ENCODE results near the gene SLC12A9.
A peak's percentile ranks its signal among the peaks of the same experiment; 100 is the strongest.

SLC12A9 gene

DNA sequence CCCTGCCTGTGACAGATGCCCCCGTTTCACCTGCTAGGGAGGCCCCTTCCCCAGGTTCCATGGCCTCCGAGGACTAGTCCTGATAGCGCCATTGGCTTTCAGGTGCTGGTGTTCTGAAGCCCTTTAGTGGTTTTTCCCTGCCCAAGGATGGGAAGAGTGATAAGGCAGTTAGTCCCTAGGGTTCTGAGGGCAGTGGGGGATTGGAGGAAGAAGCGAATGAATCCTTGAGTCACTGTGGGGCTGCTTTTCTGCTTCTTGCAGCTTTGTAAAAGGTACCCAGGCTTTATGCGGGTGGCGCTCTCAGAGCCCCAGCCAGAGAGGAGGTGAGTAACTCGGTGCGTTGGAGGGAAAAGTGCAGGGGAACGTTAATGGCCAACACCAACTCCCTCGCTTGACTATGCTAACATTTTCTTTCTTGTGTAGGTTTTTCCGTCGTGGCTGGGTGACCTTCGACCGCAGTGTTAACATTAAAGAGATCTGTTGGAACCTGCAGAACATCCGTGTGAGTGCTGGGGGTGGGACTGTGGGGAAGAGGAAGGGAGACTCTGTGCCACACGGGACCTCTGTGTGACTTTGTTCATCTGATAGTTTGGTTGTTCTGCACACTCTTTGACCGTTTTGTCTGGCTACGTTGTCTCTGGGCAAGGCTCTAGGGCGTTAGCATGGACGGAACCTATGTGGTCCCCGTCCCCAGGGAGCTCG, 33.1 kb downstream of the SLC12A9 start:
- DNase-seq = no peak

DNA sequence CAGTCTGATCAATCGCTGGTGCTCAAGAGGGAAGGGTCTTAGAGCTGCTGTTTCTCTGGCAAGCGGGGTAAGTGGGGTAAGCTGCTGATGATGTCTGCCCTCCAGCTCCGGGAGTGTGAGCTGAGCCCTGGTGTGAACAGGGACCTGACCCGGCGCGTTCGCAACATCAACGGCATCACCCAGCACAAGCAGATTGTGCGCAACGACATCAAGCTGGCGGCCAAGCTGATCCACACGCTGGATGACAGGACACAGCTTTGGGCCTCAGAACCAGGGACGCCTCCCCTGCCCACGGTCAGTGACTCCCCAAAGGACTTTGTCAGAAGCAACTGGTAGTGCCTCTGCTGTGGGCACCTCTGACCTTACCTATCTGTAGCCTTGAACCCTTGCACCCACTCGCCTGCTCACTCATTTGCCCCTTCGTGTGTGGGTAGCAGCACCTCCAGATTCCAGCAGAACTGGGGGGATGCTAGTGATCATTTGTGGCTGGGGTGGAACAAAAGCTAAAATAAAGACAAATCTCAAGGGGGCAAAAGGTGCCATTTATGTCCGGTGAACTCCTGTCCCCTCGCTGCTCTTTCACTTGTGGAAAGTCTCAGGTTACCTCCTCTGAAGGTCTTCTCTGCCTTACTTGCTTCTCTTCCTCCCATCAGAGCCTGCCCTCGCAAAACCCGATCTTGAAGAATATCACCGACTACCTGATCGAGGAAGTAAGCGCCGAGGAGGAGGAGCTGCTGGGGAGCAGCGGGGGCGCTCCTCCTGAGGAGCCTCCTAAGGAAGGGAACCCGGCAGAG, 33.8 kb downstream of the SLC12A9 start:
- DNase-seq = no peak

DNA sequence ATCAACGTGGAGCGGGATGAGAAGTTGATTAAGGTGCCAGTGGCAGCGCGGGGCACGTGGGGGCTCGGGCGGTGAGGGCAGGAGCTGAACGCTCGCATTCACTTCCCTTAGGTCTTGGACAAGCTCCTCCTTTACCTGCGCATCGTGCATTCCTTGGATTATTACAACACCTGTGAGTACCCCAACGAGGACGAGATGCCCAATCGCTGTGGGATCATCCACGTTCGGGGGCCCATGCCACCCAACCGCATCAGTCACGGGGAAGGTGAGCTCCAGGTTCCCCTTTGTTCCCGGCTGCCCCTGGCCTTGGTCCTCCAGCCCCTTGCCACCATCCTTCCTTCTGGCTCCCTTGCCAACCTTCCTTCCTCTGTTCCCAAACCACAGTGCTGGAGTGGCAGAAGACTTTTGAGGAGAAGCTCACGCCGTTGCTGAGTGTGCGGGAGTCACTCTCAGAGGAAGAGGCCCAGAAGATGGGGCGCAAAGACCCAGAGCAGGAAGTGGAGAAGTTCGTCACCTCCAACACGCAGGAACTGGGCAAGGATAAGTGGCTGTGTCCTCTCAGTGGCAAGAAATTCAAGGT, 34.5 kb downstream of the SLC12A9 start:
- peak; percentile 8 for DNase-seq

DNA sequence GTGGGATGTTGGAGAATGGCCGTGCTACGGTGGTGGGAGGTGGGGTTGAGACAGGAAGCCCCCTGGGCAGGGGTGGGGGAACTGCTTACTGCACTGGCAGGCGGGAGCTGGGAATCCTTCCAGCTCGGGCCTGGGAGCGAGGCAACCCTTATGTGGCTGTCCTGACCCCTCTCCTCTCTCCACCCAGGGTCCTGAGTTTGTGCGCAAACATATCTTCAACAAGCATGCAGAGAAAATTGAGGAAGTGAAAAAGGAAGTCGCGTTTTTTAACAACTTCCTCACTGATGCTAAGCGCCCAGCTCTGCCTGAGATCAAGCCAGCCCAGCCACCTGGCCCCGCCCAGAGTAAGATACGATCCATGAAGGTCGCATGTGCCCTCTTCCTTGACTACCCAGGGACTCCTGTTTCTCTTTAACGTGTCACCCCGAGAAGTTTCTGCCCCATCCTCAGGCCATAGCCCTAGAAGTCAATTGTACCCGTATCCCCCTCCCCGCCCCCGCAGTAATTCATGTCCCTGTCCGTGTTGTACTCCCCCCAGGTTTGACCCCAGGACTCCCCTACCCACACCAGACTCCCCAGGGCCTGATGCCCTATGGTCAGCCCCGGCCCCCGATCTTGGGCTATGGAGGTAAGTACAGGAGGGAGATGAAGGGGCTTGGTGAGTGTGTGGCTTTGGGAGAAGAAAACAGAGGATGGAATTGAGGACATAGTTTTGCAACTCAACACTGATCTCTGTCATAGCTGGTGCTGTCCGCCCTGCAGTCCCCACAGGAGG, 35.2 kb downstream of the SLC12A9 start:
- DNase-seq = peak; percentile 36

DNA sequence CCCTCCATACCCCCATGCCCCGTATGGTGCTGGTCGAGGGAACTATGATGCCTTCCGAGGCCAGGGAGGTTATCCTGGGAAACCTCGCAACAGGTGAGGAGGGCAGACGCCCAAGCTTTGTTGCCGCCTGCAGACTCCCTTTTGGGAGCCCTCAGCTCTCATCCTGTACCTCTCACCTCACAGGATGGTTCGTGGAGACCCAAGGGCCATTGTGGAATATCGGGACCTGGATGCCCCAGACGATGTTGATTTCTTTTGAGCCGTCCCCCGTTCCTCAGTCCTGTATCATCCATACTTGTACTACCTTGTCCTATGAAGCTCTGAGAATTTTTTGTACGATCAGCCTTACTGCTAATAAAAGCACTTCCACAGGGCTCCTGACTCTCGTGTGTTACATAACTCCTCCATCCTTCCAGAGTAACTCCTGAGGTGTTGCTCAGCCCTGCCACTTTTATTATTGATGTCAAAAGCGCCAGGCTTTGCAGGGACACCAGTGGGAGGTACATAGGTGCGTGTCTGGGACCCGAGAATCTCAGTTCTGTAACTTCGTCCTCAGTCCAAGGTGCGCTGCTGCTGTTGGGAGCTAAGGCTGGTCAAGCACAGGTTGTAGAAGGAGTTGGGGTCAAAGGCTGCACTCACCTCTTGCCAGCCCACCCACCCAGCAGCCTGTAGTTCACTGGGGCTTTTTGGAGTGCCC, 35.9 kb downstream of the SLC12A9 start:
- no peak for DNase-seq

DNA sequence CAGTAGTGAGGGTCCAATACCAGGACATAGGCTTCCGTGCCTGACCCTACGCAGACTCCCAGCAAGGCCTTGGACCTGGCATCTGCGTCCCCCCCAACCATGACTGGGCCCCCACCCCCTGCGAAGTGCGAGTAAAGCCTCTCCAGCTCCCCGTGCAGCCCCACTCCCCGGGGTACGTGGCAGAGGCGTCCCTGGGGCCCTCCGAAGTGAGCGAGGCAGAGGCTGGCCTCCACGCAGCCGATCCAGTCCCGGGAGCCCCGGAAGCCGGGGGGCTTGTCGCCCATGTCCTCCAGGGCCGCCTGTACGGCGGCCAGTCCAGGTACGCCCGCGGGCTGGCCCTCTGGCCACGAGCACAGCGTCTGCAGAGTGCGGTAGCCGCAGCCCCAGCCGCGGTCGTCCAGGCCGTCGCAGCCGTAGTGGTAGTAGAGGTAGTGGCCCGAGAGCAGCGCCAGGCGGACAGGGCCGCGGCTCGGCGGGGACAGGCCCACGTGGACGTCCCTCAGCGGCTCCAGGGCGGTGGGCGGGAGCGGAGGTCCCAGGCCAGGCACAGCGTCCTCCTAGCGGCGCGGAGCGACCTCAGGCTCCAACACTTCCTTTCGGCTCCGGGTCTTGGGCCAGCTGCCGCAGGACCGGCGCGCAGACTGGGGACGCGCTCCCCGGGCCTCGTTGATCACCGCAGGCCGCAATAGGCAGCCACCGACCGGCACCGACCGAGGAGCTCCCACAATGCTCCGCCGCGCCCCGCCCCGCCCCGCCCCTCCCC, 36.7 kb downstream of the SLC12A9 start, which contains the start of gene UFSP1:
TSS of gene UFSP1 (minus strand) at position 728 of the 763 bp plus-strand sequence. CDS start at position 284, 444 bp downstream.
- peak; percentile 21 for DNase-seq

DNA sequence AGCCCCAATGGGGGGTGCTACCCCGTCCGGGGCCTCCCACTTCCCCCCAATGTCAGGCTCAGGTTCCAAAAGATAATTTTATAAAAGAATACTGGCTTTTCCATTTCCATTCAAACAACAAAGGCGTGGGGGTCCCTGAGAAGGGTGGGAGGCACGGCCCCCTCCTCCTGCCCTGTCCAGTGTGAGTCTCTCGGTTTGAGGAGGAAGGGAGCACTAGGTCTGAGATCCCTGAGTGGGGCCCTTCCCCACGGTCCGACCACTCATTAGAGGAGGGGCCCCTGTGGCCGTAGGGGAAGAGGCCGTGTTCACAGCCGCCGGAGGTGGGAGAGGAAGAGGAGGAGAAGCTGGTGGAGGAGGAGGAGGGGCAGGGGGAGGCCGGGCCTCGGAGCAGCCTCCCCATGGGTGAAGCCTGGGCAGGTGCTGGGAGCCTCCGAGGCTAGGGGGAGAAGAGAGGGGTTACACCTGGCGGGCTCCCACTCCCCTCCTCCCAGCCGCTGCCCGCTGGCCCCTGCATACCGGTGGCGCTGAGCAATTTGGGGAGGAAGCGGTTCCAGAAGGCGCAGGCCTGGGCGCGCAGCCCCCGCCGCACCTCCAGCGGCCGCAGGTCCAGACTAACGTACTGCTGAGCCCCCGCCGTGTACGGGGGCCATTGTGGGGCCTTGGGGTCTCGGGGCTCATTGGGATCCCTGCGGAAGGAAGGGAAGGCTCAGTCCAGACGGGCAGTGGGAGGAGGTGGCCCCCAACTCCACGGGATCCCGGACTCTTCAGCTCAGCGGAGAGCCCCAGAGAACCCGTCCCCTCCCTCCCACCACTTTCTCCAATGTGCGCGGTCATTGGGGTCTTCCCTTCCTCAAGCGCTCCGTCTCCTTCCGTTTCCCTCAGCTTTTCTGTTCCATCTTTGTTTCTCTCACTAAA, 38.4 kb downstream of the SLC12A9 start:
- no peak for DNase-seq

DNA sequence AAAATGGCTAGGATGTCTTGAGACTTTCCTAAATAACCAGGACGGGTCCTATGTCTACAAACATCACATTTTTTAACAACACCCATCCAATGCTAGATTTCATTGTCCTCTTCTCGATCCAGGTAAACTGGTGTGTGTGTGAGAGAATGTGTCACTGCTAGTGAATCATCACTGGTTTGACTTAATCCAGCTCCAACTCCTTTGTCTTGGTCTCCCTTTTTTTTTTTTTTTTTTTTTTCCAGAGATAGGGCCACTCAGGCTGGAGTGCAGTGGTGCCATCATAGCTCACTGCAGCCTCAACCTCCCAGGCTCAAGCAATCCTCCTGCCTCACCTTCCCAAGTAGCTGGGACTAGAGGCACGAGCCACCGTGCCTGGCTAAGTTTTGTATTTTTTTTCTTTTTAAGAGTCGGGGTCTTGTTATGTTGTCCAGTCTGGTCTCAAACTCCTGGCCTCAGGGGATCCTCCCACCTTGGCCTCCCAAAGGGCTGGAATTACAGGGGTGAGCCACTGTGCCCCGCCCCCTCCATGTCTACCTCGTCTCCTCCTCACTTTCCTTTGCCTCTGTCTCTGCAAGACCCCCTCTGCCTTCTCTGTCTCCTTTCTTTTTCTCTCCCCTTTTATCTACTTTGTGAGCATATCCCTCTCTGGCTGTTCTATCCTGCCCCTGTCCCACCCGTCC, 39.2 kb downstream of the SLC12A9 start:
- no peak for DNase-seq

DNA sequence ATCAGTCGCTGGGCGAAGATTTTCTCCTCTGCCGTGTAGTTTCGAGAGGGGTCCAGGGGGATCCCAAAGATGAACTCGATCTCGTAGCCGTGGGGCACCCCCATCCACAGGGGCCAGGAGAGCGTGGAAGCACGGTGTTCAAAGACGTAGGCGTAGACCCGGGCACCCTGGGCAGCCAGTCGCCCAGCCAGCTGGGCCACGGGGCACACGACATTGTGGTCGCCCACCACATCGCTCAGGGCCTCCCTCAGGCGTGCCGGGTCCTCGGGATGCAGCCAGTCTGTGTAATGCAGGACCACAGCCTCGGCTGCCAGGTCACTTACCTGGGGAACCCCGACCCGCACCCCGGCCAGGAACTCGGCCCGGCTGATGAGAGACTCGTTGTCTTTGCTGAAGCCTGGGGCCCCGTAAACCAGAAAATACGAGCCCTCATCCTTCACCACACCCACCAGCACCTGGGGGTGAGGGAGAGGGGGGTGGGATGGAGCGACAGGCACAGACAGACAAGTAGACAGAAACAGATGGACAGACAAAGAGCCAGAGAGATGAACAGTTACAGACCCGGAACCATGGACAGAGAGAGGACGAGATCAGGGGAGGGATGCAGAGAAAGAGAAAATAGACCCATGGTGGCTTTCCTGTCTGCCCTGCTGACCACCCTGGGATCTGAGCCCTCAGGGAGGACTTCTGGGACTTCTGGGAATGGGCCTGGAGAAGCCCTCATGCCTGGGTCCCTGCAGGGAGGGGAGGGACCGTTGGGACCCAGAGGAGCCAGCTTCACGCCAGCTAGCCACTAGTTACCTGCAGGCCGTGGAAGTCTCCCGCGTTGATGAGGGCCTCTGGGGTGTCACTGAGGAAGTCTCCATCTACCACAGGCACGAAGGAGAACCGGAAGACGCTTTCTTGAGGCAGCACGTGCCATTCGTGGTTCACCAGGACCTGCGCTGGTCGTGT, 40.1 kb downstream of the SLC12A9 start:
- DNase-seq = no peak

DNA sequence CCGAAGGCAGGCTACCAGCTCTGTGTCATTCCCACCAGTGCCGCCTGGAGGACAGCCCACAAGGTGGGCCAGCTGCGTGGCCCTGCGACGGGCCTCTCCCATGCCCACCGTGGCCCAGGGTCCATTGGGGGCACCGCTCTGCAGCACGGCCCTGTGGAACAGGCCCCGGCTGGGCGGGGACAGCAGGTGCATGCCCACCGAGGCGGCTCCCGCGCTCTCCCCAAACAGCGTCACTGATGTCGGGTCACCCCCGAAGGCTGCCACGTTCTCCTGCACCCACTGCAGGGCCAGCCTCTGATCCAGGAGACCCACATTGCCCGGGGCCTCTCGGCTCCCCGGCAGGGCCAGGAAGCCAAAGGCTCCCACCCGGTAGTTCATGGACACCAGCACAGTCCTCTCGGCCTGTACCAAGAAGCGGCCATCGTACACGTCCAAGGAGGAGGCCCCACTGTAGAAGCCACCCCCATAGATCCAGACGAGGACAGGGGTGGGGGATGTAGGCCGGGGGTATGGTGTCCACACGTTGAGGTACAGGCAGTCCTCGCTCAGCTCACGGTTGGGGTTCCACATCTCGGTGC, 40.9 kb downstream of the SLC12A9 start:
- no peak for DNase-seq

DNA sequence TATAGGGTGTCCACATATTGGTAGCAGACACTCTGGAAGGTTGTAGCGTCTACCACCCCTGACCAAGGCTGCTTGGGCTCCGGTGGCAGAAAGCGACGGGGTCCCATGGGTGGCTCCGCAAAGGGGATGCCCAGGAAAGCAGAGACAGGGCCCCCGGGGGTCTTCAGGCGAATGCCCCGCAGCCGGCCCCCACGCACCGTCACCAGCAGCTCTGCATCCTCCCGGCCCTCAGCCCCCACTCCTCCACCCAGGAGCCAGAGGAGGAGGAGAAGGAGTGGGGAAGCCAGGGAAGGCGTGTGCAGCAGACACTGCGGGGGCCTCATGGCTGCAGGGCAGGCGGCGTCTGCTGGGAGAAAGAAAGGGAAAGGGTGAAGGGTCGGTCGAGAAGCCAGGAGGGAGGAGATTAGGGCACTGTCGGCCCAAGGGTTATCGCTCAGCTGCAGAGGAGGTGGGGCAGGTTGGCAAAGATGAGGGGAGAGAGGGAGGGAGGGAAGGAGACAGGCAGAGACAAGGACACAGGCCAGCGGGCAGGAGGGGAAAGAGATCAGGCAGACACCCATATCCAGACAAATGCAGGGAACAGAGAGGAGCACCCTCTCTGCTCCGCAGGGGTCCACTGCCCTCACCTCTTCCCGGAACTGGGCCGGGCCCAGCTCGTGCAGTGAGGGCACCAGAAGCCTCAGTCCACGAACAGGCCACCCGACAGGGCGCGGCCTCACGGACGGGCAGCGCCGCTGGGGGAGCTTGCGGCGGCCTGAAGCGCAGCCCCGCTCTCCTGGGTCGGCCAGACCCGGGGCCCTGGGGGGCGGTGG, 41.6 kb downstream of the SLC12A9 start:
- no peak for DNase-seq

DNA sequence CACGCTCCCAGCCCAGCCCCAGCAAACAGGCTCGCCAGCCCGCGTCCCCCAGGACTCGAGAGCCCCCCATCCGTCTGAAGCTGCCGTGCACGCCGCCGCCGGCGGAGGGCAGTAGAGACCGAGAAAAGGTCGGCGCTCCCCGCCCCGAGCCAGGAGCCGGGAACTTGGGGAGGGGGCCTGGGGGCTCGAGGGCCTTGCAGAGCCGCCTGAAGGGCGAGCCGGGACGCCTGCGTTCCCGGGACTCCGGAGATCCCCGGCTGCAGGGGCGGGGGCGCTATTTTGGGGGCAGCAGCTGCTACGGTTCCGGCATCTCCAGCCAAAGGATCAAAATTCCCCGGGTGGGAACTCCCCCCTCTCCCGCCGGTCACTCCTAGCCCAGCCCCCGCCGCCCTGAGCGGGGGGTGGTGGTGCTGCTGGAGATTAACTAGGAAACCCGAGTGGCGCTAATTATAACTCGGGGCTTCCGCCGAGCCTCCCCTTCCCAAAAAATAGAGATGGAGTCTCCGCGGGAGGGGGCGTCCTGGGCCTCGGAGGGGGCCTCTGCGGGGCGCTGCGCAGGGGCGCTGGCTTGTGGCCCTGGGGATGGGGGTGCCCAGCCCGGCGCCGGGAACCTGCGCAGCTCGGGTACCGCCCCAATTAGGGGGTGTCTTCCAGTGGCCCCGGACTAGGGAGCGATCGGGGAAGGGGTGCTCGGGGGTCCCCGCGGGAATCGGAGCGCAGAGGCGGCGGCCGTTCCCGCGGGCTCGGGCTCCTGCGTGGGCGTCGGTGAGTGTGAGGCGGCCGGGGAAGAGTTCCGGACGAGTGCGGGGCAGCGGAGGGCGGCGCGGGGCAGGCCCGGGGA, 42.6 kb downstream of the SLC12A9 start:
- peak; percentile 18 for DNase-seq

DNA sequence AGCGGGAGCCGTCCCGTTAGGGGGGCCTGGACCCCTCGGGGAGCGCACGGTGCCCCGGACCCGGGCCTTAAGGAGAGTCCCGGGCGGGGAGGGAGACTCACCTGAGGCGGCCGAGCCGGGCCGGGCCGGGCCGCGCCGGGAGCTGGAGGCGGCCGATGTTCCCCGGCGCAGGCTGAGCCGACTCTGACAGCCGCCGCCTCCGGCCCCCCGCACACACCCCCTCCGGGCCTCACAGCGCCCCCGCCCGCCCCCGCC, 43.1 kb downstream of the SLC12A9 start, which contains the start of gene ACHE:
TSS of gene ACHE (minus strand) at position 188 of the 255 bp plus-strand sequence. CDS start 1,656 bp downstream, outside the sequence.
- no peak for DNase-seq

DNA sequence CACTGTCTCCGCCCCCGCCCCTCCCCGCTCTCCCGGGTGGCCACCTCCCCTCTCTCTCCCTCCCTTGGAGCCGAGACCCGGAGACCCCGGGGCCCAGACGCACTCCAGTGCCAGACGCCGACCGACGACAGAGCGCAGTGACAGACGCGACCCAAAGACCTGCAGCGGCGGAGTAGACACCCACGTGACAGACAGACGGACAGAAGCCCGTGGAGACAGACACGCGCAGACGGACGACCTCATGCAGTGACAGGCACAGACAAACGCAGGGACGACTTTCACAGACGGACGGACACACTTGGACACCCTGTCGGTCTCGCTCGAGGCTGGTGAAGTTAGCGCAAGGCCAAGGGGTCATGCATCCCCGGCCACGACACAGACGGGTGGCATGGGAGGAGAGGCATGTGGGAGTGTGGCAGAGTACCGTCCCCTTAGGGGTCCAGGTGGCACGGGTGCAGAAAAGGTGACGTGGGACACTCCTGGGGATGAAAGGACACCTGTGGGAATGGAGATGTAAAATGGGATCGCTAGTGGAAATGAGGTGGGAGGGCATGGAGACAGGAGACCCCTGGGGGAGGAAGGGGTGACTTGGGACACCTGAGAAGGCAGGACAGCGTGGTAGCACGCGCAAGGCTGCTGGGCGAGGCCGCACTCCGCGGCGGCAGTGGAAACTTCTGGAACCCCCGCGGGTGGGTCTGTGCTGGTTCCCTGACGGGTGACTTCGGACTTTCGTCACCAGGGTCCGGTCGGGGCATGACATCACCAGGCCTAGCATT, 43.6 kb downstream of the SLC12A9 start:
- peak; percentile 22 for DNase-seq

DNA sequence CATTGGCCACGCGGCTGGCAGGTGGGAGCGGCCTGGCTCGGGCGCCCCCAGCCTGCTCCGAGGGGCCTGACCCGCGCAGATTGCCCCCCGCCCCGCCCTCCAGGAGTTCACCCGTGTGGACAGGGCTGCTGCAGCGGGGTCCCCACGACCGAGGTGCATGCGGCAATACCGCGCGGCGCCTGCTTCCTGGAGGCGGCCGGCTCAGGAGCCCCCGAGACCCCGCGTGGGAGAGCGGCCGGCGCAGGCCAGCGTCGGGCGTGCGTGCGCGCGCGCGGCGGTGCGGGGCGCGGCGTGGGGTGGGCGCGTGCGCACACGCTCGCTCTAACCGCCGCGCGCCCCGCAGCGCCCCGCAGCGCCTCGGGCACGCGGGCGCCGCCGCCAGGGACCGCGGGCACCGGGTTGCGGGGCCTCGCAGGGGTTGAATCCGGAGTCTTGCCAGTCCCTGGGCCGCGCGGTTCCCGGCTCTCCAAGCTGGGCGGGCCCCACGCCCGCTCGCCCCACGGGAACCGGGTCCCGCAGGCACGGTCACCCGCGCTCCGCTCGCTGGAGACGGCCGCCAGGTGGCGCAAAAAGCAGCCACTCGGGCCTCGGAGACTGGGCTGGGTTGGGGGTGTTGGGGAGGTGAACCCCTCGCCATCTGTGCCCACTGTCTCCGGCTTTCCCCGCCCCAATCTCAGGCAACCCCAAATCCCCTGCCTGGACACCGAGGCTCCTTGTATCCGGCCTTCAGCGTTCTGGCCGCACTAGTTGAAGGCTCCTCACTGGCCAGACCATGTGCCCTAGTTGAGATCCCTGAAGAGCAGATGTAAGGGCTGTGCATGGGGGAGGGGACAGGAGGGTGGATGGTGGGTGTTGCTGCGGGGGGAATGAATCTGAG, 44.5 kb downstream of the SLC12A9 start:
- DNase-seq = peak; percentile 30

Data from stimulated activated naive CD4-positive, alpha-beta T cell treated with Interleukin-2 at 50 U/mL for 16 hours (primary cell).